Superior temporal gyrus (tissue), 1 donor: ENCODE results near the gene NBPF1.
"Not testable (repeated sequence)": the region's sequence is repeated elsewhere in the genome, so short reads cannot be mapped to it uniquely, and the experiment has no call there.

ENCODE experiments used
- DNase-seq: peaks from one replicate; pipeline ENCODE4 v3.0.0-alpha.2; 2016; ENCODE audit errors: extremely low spot score

Gene NBPF1

DNA sequence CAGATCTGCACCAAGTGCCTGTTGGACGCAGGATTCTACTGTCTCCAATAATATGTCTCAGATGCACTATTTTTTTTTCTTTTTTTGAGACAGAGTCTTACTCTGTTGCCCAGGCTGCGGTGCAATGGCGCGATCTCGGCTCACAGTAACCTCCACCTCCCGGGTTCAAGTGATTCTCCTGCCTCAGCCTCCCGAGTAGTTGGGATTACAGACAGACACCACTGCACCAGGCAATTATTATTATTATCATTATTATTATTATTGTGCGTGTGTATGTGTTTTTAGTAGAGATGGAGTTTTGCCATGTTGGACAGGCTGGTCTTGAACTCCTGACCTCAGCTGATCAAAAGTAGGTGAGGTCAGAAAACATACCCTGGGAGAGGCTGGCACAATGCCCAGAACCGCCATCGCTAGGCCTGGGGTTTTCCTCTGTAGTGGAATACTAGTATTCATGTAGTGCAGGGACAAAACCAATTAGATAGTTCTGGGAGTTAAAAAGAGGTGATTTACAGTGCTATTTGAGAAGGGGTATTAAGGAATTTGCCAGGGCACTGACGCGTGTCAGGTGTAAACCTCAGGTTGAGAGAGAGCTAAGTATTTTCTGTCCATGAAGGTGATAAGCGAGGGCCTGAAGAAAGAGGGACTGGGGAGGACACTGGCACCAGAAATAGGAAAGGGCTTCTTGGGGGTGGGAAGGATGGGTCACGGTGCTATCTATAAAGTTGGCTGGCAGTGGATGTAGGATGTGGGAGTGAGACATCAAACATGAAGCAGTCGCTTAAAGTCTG, 100.5 kb downstream of the NBPF1 start:
- not testable (repeated sequence) for DNase-seq
